ENCODE data around the gene SAXO2.
"Not testable (repeated sequence)": the region's sequence is repeated elsewhere in the genome, so short reads cannot be mapped to it uniquely, and the experiment has no call there.

SAXO2 gene

GRCh38 chr15:82288202-82288601, 25.6 kb downstream of the SAXO2 start:
- not testable (repeated sequence) for H3K4me3 ChIP-seq (ENCODE audit: low read depth, low read length); H3K36me3 ChIP-seq (ENCODE audit: control insufficient read depth, insufficient read depth, low read length); H3K4me1 ChIP-seq (ENCODE audit: control insufficient read depth, insufficient read depth, low read length); H3K27ac ChIP-seq (ENCODE audit: low read depth, low read length); H3K9me3 ChIP-seq (ENCODE audit: control insufficient read depth, insufficient read depth, low read depth, low read length); H3K27me3 ChIP-seq (ENCODE audit: control insufficient read depth, insufficient read depth, low read length); H3K9ac ChIP-seq (ENCODE audit: low read length)

GRCh38 chr15:82292271-82292670, 29.7 kb downstream of the SAXO2 start:
- Histone ChIP-seq H3K4me1 (ENCODE audit: control insufficient read depth, insufficient read depth, low read length) (peaks cover 7% of the 10 kb centered on the region; the same call in 1 of the 2 replicates), H3K9ac (ENCODE audit: low read length) (no peak overlapping the region), H3K36me3 (ENCODE audit: control insufficient read depth, insufficient read depth, low read length) (no peaks in the 10 kb centered on the region), H3K9me3 (ENCODE audit: control insufficient read depth, insufficient read depth, low read depth, low read length) (no peaks in the 10 kb centered on the region), H3K4me3 (ENCODE audit: low read depth, low read length) (no peak overlapping the region), H3K27ac (ENCODE audit: low read depth, low read length) (no peak overlapping the region), H3K27me3 (ENCODE audit: control insufficient read depth, insufficient read depth, low read length) (no peaks in the 10 kb centered on the region)

- peaks cover 7% of the 10 kb centered on the region; the same call in 1 of the 2 replicates for H3K4me1 ChIP-seq (ENCODE audit: control insufficient read depth, insufficient read depth, low read length)
- H3K9ac ChIP-seq (ENCODE audit: low read length): no peak overlapping the region
- no peaks in the 10 kb centered on the region for H3K27me3 ChIP-seq (ENCODE audit: control insufficient read depth, insufficient read depth, low read length)
- no peak overlapping the region for H3K27ac ChIP-seq (ENCODE audit: low read depth, low read length)
- H3K9me3 ChIP-seq (ENCODE audit: control insufficient read depth, insufficient read depth, low read depth, low read length): no peaks in the 10 kb centered on the region
- no peak overlapping the region for H3K4me3 ChIP-seq (ENCODE audit: low read depth, low read length)
- H3K36me3 ChIP-seq (ENCODE audit: control insufficient read depth, insufficient read depth, low read length): no peaks in the 10 kb centered on the region
Observed at GRCh38 chr15:82294061-82294690, 31.6 kb downstream of the SAXO2 start.

GRCh38 chr15:82297546-82297945, 34.9 kb downstream of the SAXO2 start:
- Histone ChIP-seq H3K27ac (ENCODE audit: low read depth, low read length) (no peak overlapping the region), H3K4me3 (ENCODE audit: low read depth, low read length) (no peak overlapping the region), H3K9ac (ENCODE audit: low read length) (no peak overlapping the region), H3K9me3 (ENCODE audit: control insufficient read depth, insufficient read depth, low read depth, low read length) (no peaks in the 10 kb centered on the region), H3K27me3 (ENCODE audit: control insufficient read depth, insufficient read depth, low read length) (no peaks in the 10 kb centered on the region), H3K4me1 (ENCODE audit: control insufficient read depth, insufficient read depth, low read length) (peaks cover 7% of the 10 kb centered on the region; the same call in 1 of the 2 replicates), H3K36me3 (ENCODE audit: control insufficient read depth, insufficient read depth, low read length) (no peaks in the 10 kb centered on the region)

GRCh38 chr15:82298032-82298431, 35.4 kb downstream of the SAXO2 start:
- no peak overlapping the region for H3K4me3 ChIP-seq (ENCODE audit: low read depth, low read length)
- H3K9ac ChIP-seq (ENCODE audit: low read length): no peak overlapping the region
- H3K9me3 ChIP-seq (ENCODE audit: control insufficient read depth, insufficient read depth, low read depth, low read length): no peaks in the 10 kb centered on the region
- peaks cover 7% of the 10 kb centered on the region; the same call in 1 of the 2 replicates for H3K4me1 ChIP-seq (ENCODE audit: control insufficient read depth, insufficient read depth, low read length)
- no peaks in the 10 kb centered on the region for H3K27me3 ChIP-seq (ENCODE audit: control insufficient read depth, insufficient read depth, low read length)
- no peak overlapping the region for H3K27ac ChIP-seq (ENCODE audit: low read depth, low read length)
- no peaks in the 10 kb centered on the region for H3K36me3 ChIP-seq (ENCODE audit: control insufficient read depth, insufficient read depth, low read length)

- no peak overlapping the region for H3K9ac ChIP-seq (ENCODE audit: low read length)
- no peaks in the 10 kb centered on the region for H3K27me3 ChIP-seq (ENCODE audit: control insufficient read depth, insufficient read depth, low read length)
- H3K4me1 ChIP-seq (ENCODE audit: control insufficient read depth, insufficient read depth, low read length): peaks cover 7% of the 10 kb centered on the region; the same call in 1 of the 2 replicates
- H3K27ac ChIP-seq (ENCODE audit: low read depth, low read length): no peak overlapping the region
- H3K36me3 ChIP-seq (ENCODE audit: control insufficient read depth, insufficient read depth, low read length): no peaks in the 10 kb centered on the region
- no peak overlapping the region for H3K4me3 ChIP-seq (ENCODE audit: low read depth, low read length)
- H3K9me3 ChIP-seq (ENCODE audit: control insufficient read depth, insufficient read depth, low read depth, low read length): no peaks in the 10 kb centered on the region
Observed at GRCh38 chr15:82298520-82298919, 35.9 kb downstream of the SAXO2 start.

- not testable (repeated sequence) for H3K9ac ChIP-seq (ENCODE audit: low read length); H3K27ac ChIP-seq (ENCODE audit: low read depth, low read length); H3K27me3 ChIP-seq (ENCODE audit: control insufficient read depth, insufficient read depth, low read length); H3K36me3 ChIP-seq (ENCODE audit: control insufficient read depth, insufficient read depth, low read length); H3K4me3 ChIP-seq (ENCODE audit: low read depth, low read length); H3K9me3 ChIP-seq (ENCODE audit: control insufficient read depth, insufficient read depth, low read depth, low read length); H3K4me1 ChIP-seq (ENCODE audit: control insufficient read depth, insufficient read depth, low read length)
Observed at GRCh38 chr15:82299511-82299914, 36.9 kb downstream of the SAXO2 start.

GRCh38 chr15:82300326-82300725, 37.7 kb downstream of the SAXO2 start:
- H3K9me3 ChIP-seq (ENCODE audit: control insufficient read depth, insufficient read depth, low read depth, low read length); H3K4me3 ChIP-seq (ENCODE audit: low read depth, low read length); H3K27me3 ChIP-seq (ENCODE audit: control insufficient read depth, insufficient read depth, low read length): not testable (repeated sequence)

GRCh38 chr15:82300883-82301282, 38.3 kb downstream of the SAXO2 start:
- no peak overlapping the region for H3K27ac ChIP-seq (ENCODE audit: low read depth, low read length)
- H3K36me3 ChIP-seq (ENCODE audit: control insufficient read depth, insufficient read depth, low read length): no peaks in the 10 kb centered on the region
- H3K9me3 ChIP-seq (ENCODE audit: control insufficient read depth, insufficient read depth, low read depth, low read length): no peaks in the 10 kb centered on the region
- H3K4me1 ChIP-seq (ENCODE audit: control insufficient read depth, insufficient read depth, low read length): no peaks in the 10 kb centered on the region
- no peak overlapping the region for H3K9ac ChIP-seq (ENCODE audit: low read length)
- H3K27me3 ChIP-seq (ENCODE audit: control insufficient read depth, insufficient read depth, low read length): no peaks in the 10 kb centered on the region
- no peak overlapping the region for H3K4me3 ChIP-seq (ENCODE audit: low read depth, low read length)

More at GRCh38 chr15:82300326-82300725, 37.7 kb downstream of the SAXO2 start:
- not testable (repeated sequence) for H3K27ac ChIP-seq (ENCODE audit: low read depth, low read length); H3K9ac ChIP-seq (ENCODE audit: low read length); H3K4me1 ChIP-seq (ENCODE audit: control insufficient read depth, insufficient read depth, low read length); H3K36me3 ChIP-seq (ENCODE audit: control insufficient read depth, insufficient read depth, low read length)

GRCh38 chr15:82301296-82302016, 38.8 kb downstream of the SAXO2 start:
- H3K9me3 ChIP-seq (ENCODE audit: control insufficient read depth, insufficient read depth, low read depth, low read length): no peaks in the 10 kb centered on the region
- no peak overlapping the region for H3K4me3 ChIP-seq (ENCODE audit: low read depth, low read length)
- no peak overlapping the region for H3K9ac ChIP-seq (ENCODE audit: low read length)
- no peaks in the 10 kb centered on the region for H3K36me3 ChIP-seq (ENCODE audit: control insufficient read depth, insufficient read depth, low read length)
- H3K4me1 ChIP-seq (ENCODE audit: control insufficient read depth, insufficient read depth, low read length): no peaks in the 10 kb centered on the region
- no peak overlapping the region for H3K27ac ChIP-seq (ENCODE audit: low read depth, low read length)
- no peaks in the 10 kb centered on the region for H3K27me3 ChIP-seq (ENCODE audit: control insufficient read depth, insufficient read depth, low read length)

GRCh38 chr15:82303956-82304777, 41.5 kb downstream of the SAXO2 start:
- Histone ChIP-seq H3K9me3 (ENCODE audit: control insufficient read depth, insufficient read depth, low read depth, low read length) (no peaks in the 10 kb centered on the region), H3K36me3 (ENCODE audit: control insufficient read depth, insufficient read depth, low read length) (no peaks in the 10 kb centered on the region), H3K9ac (ENCODE audit: low read length) (no peak overlapping the region), H3K4me1 (ENCODE audit: control insufficient read depth, insufficient read depth, low read length) (no peaks in the 10 kb centered on the region), H3K27me3 (ENCODE audit: control insufficient read depth, insufficient read depth, low read length) (no peaks in the 10 kb centered on the region), H3K4me3 (ENCODE audit: low read depth, low read length) (no peak overlapping the region), H3K27ac (ENCODE audit: low read depth, low read length) (no peak overlapping the region)
